Heart left ventricle (tissue), 16 donors: ENCODE results near the gene AACS. TPM values are rescaled to one million over a fixed set of nuclear protein-coding genes. Genes with fewer than 3 reads are reported as not detected.

Experiments
- ATAC-seq, 4 donors: fragments of 200-7000 bp; cut with Tn5 transposase; one replicate each; pipeline ENCODE4 v1.9.1; 2020 to 2022; ENCODE audit warnings: moderate library complexity in 4 of 4, mild to moderate bottlenecking in 3 of 4, moderate number of reproducible peaks in 1 of 4
- DNase-seq, 5 donors: peaks; one replicate each; pipeline ENCODE4 v3.0.0-alpha.2; 2020
- H3K27ac ChIP-seq, 12 donors: fragments of 200-600 bp; sonication (generic) in 4 of 12; one replicate each; pipeline versions ENCODE4 v1.5.0 to v1.8.0; 2016 to 2022; ENCODE audit warnings: mild to moderate bottlenecking in 2 of 12
- H3K27me3 ChIP-seq, 9 donors: fragments of 200-600 bp; sonication (generic) in 2 of 9; one replicate each; pipeline versions ENCODE4 v1.5.1 to v1.8.0; 2016 to 2022; ENCODE audit warnings: mild to moderate bottlenecking in 3 of 9
- H3K36me3 ChIP-seq, 9 donors: fragments of 200-600 bp; sonication (generic) in 2 of 9; one replicate each; pipeline versions ENCODE4 v1.5.0 to v1.8.0; 2018 to 2022; ENCODE audit warnings: mild to moderate bottlenecking in 2 of 9
- H3K4me1 ChIP-seq, 12 donors: fragments of 200-600 bp; sonication (generic) in 4 of 12; one replicate each; pipeline versions ENCODE4 v1.5.0 to v1.8.0; 2016 to 2022; ENCODE audit warnings: mild to moderate bottlenecking in 3 of 12
- H3K4me3 ChIP-seq, 12 donors: fragments of 200-600 bp; sonication (generic) in 4 of 12; one replicate each; pipeline versions ENCODE4 v1.5.0 to v1.8.0; 2017 to 2022; ENCODE audit warnings: mild to moderate bottlenecking in 9 of 12, moderate library complexity in 4 of 12
- H3K9me3 ChIP-seq, 12 donors: fragments of 200-600 bp; sonication (generic) in 4 of 12; one replicate each; pipeline versions ENCODE4 v1.5.0 to v1.8.0; 2016 to 2022; ENCODE audit warnings: mild to moderate bottlenecking in 1 of 12
- CTCF ChIP-seq, 12 donors: fragments of 200-600 bp; sonication (generic) in 4 of 12; IDR thresholded peaks; one replicate each; pipeline versions ENCODE4 v1.5.0 to v1.8.0; 2018 to 2022; ENCODE audit warnings: antibody characterized with exemption in 12 of 12, mild to moderate bottlenecking in 5 of 12
- POLR2A ChIP-seq, 2 donors: fragments of 450-650 bp; IDR thresholded peaks; one replicate each; pipeline ENCODE4 v1.6.1; 2017; ENCODE audit warnings: antibody characterized with exemption in 2 of 2, mild to moderate bottlenecking in 2 of 2, moderate library complexity in 2 of 2
- WGBS, 4 donors: extraction: QIAGEN DNeasy Blood & Tissue Kit in 2 of 4; methylation state at CpG; one replicate each; pipeline versions ENCODE4 v1.1.5 to v1.1.7; 2013 to 2018; 5-methylcytosine and 5-hydroxymethylcytosine counted together
- intact Hi-C, 10 donors: fragments of 100-400 bp; cut with DNase I; formaldehyde crosslinking; loops; one replicate each; pipeline versions ENCODE4 v1.11.1 to v1.14.2; 2022
- polyA plus RNA-seq, 2 donors: library from polyadenylated mRNA; stranded (reverse); fragments of 200-250 nt; gene quantifications; one replicate each; pipeline ENCODE4 v1.2.3, GENCODE V29; 2013
- total RNA-seq, 9 donors: library from RNA; depleted of rRNA in 2 of 9; stranded (reverse); fragments of >200 nt in 2 of 9; fragmentation: NEBNext Ultra II Directional in 3 of 9; extraction: Animal tissue kit (Norgen Biotek cat#: 25700) in 3 of 9; gene quantifications; one replicate each; pipeline versions ENCODE4 v1.1.0 to v1.2.4, GENCODE V29; 2016 to 2023
- donor health status: ischemic (EF 13 %, LVEDD 7.1; RV severe dilation, severe dysfunction).
- donor health status: healthy with polysubstance abuse.
- donor health status: DM: no; HTN: yes; CAD: no.
- donor health status: DM: no; HTN: no; CAD: no.
- donor health status: ischemic (EF 25% LVEDD 6.9; RV normal size, moderate dysfunction).
- donor health status: ischemic (EF 25% LVEDD 5.7; RV mildly dilated, moderate dysfunction).
- donor health status: healthy.
- donor health status: DM: yes; HTN: yes; CAD: no.
- donor health status: ischemic (EF 35%, LVEDD 5.7; RV mildly dilated, moderate dysfunction).
- donor health status: nonischemic (EF 11% LVEDD 7.7; RV severe dilation, severe dysfunction).
- donor health status: DM: yes; HTN: yes; CAD: no.
- donor health status: PGD.
- donor health status: ischemic (EF 29% LVEDD 5.4; RV normal size, mild dysfunction).
- donor health status: nonischemic (EF 23%, LVEDD 6.1; RV moderate dilation, normal function).

The AACS gene
- total and polyA plus RNA-seq, 11 donors, result 7.4 to 19.3 (median 12.4) TPM

- Histone ChIP-seq H3K4me1 (peaks cover 0 to 10% (median 3%) of the 10 kb centered on the region in 12 donors), H3K9me3 (no peaks in the 10 kb centered on the region), H3K27ac (no peak overlapping the region), H3K4me3 (peak overlapping the region in 1 of 12 donors; percentile 67), H3K27me3 (no peaks in the 10 kb centered on the region), H3K36me3 (no peaks in the 10 kb centered on the region)
- 81 to 85% (median 85%) methylated on average over 10 of the region's 10 CpGs for WGBS, 4 donors
- DNase-seq (no peak), ATAC-seq (no peak)
- no peak for TF ChIP-seq CTCF (IDR thresholded peaks at IDR 0.05)
- no peak for TF ChIP-seq POLR2A (IDR thresholded peaks at IDR 0.05)
- intact Hi-C loops, result no loop called here
Observed at GRCh38 chr12:125050446-125050845, 14.8 kb upstream of the AACS start.

GRCh38 chr12:125050868-125051267, 14.4 kb upstream of the AACS start:
- 63 to 74% (median 70%) methylated on average over 3 of the region's 3 CpGs for WGBS, 4 donors

GRCh38 chr12:125053821-125054220, 11.4 kb upstream of the AACS start:
- H3K9me3 ChIP-seq, result no peaks in the 10 kb centered on the region
- DNase-seq (no peak), ATAC-seq (no peak)
- peaks cover 0 to 9% (median 2%) of the 10 kb centered on the region in 12 donors for H3K4me1 ChIP-seq
- no peaks in the 10 kb centered on the region for H3K27me3 ChIP-seq
- no peak overlapping the region for H3K4me3 ChIP-seq
- TF ChIP-seq CTCF (IDR thresholded peaks at IDR 0.05), result no peak
- TF ChIP-seq POLR2A (IDR thresholded peaks at IDR 0.05), result no peak
- H3K36me3 ChIP-seq, result no peaks in the 10 kb centered on the region
- WGBS, 4 donors, result 42 to 68% (median 57%) methylated on average over 7 to 8 of the region's 8 CpGs
- H3K27ac ChIP-seq, result no peak overlapping the region
- intact Hi-C loops, result no loop called here

More at GRCh38 chr12:125050868-125051267, 14.4 kb upstream of the AACS start:
- no peaks in the 10 kb centered on the region for H3K9me3 ChIP-seq
- no peaks in the 10 kb centered on the region for H3K27me3 ChIP-seq
- no peak for ATAC-seq
- H3K4me3 ChIP-seq, result no peak overlapping the region
- intact Hi-C loops, result no loop called here
- TF ChIP-seq CTCF (IDR thresholded peaks at IDR 0.05) (no peak), POLR2A (IDR thresholded peaks at IDR 0.05) (no peak)
- no peaks in the 10 kb centered on the region for H3K36me3 ChIP-seq
- DNase-seq, result no peak
- H3K27ac ChIP-seq, result no peak overlapping the region
- peaks cover 0 to 10% (median 3%) of the 10 kb centered on the region in 12 donors for H3K4me1 ChIP-seq

- no peaks in the 10 kb centered on the region for H3K27me3 ChIP-seq
- no peaks in the 10 kb centered on the region for H3K4me1 ChIP-seq
- TF ChIP-seq CTCF (IDR thresholded peaks at IDR 0.05) (no peak), POLR2A (IDR thresholded peaks at IDR 0.05) (no peak)
- H3K4me3 ChIP-seq, result no peak overlapping the region
- H3K9me3 ChIP-seq, result no peaks in the 10 kb centered on the region
- no peak for DNase-seq
- intact Hi-C loops, result no loop called here
- WGBS, 4 donors, result 86 to 94% (median 91%) methylated on average over 9 of the region's 9 CpGs
- no peaks in the 10 kb centered on the region for H3K36me3 ChIP-seq
- no peak overlapping the region for H3K27ac ChIP-seq
- ATAC-seq, result no peak
Observed at GRCh38 chr12:125055591-125055990, 9.6 kb upstream of the AACS start.
